Measurements from ENCODE around the gene TIGIT.

The TIGIT gene

GRCh38 chr3:114313426-114313825, 19.6 kb downstream of the TIGIT start:
- DNase-seq = no peak

- DNase-seq = no peak
Observed at GRCh38 chr3:114314282-114314681, 20.5 kb downstream of the TIGIT start.

- DNase-seq = no peak
Observed at GRCh38 chr3:114318295-114318694, 24.5 kb downstream of the TIGIT start.

- DNase-seq = no peak
Observed at GRCh38 chr3:114319453-114319852, 25.6 kb downstream of the TIGIT start.

- DNase-seq = no peak
Observed at GRCh38 chr3:114320246-114320645, 26.4 kb downstream of the TIGIT start.

GRCh38 chr3:114323546-114324254, 29.9 kb downstream of the TIGIT start:
- DNase-seq = no peak

- no peak for DNase-seq
Observed at GRCh38 chr3:114327665-114328064, 33.8 kb downstream of the TIGIT start.

- DNase-seq = no peak
Observed at GRCh38 chr3:114328345-114328744, 34.5 kb downstream of the TIGIT start.

- no peak for DNase-seq
Observed at GRCh38 chr3:114329823-114330222, 36.0 kb downstream of the TIGIT start.

GRCh38 chr3:114331007-114331406, 37.2 kb downstream of the TIGIT start:
- DNase-seq = no peak

GRCh38 chr3:114331710-114332109, 37.9 kb downstream of the TIGIT start:
- no peak for DNase-seq

- DNase-seq = no peak
Observed at GRCh38 chr3:114332342-114333179, 38.7 kb downstream of the TIGIT start.

GRCh38 chr3:114333180-114333922, 39.5 kb downstream of the TIGIT start:
- DNase-seq = no peak

GRCh38 chr3:114333923-114334240, 40.1 kb downstream of the TIGIT start:
- no peak for DNase-seq

GRCh38 chr3:114336122-114336697, 42.4 kb downstream of the TIGIT start:
- no peak for DNase-seq

- DNase-seq = no peak
Observed at GRCh38 chr3:114336857-114337256, 43.0 kb downstream of the TIGIT start.

- no peak for DNase-seq
Observed at GRCh38 chr3:114338651-114339357, 45.0 kb downstream of the TIGIT start.

GRCh38 chr3:114344492-114344891, 50.7 kb downstream of the TIGIT start:
- no peak for DNase-seq

- no peak for DNase-seq
Observed at GRCh38 chr3:114350271-114350670, 56.4 kb downstream of the TIGIT start.

GRCh38 chr3:114350690-114351089, 56.9 kb downstream of the TIGIT start:
- no peak for DNase-seq

GRCh38 chr3:114351123-114351821, 57.4 kb downstream of the TIGIT start:
- DNase-seq = no peak

GRCh38 chr3:114351822-114352145, 58.0 kb downstream of the TIGIT start:
- no peak for DNase-seq
